Suprapubic skin (tissue), 3 donors: Measurements from ENCODE around the gene SFTPD.

ENCODE experiments used
- CTCF ChIP-seq, 2 donors: fragments of 200-600 bp in 1 of 2; fragments of 450-650 bp in 1 of 2; sonication (generic) in 1 of 2; IDR thresholded peaks; one replicate each; pipeline ENCODE4 v1.5.1; 2016 to 2019; ENCODE audit warnings: antibody characterized with exemption in 2 of 2, mild to moderate bottlenecking in 1 of 2, moderate library complexity in 1 of 2
- POLR2AphosphoS5 ChIP-seq, 3 donors: sonication (generic); formaldehyde crosslinking; IDR thresholded peaks; one replicate each; pipeline ENCODE4 v1.6.1; 2017; ENCODE audit warnings: antibody characterized with exemption in 3 of 3

- TF ChIP-seq POLR2AphosphoS5 (IDR thresholded peaks at IDR 0.05) (no peak), CTCF (IDR thresholded peaks at IDR 0.05) (no peak)
Measured at GRCh38 chr10:79936625-79937615, 12.0 kb downstream of the SFTPD start.
